ENCODE measurements around the gene C2CD2.

DNA sequence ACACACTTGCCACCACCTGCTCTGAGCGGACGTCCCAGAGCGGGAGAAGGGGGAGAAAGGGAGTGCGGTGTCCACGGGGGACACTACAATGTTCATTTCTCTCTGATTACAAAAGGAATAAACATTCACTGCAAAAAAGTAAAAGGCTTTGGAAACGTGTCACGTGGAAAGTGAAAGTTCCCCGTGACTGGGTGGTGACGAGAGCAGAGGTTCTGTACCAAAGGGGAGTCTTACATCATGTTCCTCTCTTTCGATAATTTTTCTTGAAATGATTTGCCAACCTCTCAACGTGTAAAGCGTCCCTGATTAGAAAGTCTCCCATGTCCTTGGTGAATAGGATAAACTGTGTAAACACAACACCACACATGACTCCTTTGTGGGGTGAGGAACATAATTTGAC lies 52.7 kb downstream of the C2CD2 start:
- TF ChIP-seq EZH2phosphoT487 (IDR thresholded peaks at IDR 0.05; ENCODE audit: low read depth): no peak
- TF ChIP-seq, protein P1, sequence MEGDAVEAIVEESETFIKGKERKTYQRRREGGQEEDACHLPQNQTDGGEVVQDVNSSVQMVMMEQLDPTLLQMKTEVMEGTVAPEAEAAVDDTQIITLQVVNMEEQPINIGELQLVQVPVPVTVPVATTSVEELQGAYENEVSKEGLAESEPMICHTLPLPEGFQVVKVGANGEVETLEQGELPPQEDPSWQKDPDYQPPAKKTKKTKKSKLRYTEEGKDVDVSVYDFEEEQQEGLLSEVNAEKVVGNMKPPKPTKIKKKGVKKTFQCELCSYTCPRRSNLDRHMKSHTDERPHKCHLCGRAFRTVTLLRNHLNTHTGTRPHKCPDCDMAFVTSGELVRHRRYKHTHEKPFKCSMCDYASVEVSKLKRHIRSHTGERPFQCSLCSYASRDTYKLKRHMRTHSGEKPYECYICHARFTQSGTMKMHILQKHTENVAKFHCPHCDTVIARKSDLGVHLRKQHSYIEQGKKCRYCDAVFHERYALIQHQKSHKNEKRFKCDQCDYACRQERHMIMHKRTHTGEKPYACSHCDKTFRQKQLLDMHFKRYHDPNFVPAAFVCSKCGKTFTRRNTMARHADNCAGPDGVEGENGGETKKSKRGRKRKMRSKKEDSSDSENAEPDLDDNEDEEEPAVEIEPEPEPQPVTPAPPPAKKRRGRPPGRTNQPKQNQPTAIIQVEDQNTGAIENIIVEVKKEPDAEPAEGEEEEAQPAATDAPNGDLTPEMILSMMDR (IDR thresholded peaks at IDR 0.05; ENCODE audit: low read depth, low read length): no peak
